Stomach (tissue), 9 donors: ENCODE measurements around the gene SLC6A18. TPM values are rescaled to one million over a fixed set of nuclear protein-coding genes. Genes with fewer than 3 reads are reported as not detected.

Experiments used
- DNase-seq, 2 donors: peaks; one replicate each; pipeline versions ENCODE4 v3.0.0 to v3.0.0-alpha.2; 2013 to 2019
- H3K27ac ChIP-seq, 5 donors: fragments of 200-600 bp in 4 of 5; sonication (generic) in 4 of 5; one replicate each; pipeline ENCODE4 v1.5.1; 2013 to 2019; ENCODE audit warnings: mild to moderate bottlenecking in 1 of 5, moderate library complexity in 1 of 5
- H3K27me3 ChIP-seq, 3 donors: fragments of 200-600 bp; sonication (generic); one replicate each; pipeline ENCODE4 v1.5.1; 2017 to 2019; ENCODE audit warnings: mixed run types in 1 of 3
- H3K36me3 ChIP-seq, 4 donors: fragments of 200-600 bp; sonication (generic); 1 replicate in 3 of 4; 2 replicates in 1 of 4; pipeline ENCODE4 v1.5.1; 2016 to 2019
- H3K4me1 ChIP-seq, 4 donors: fragments of 200-600 bp; sonication (generic); one replicate each; pipeline ENCODE4 v1.5.1; 2016 to 2019
- H3K4me3 ChIP-seq, 4 donors: fragments of 200-600 bp; sonication (generic) in 3 of 4; one replicate each; pipeline ENCODE4 v1.5.1; 2016 to 2019; ENCODE audit warnings: mild to moderate bottlenecking in 1 of 4
- H3K9me3 ChIP-seq, 4 donors: fragments of 200-600 bp; sonication (generic); one replicate each; pipeline ENCODE4 v1.5.1; 2016 to 2019
- EP300 ChIP-seq: sonication (generic); formaldehyde crosslinking; IDR thresholded peaks from one replicate; pipeline ENCODE4 v1.6.1; 2017; ENCODE audit warnings: antibody characterized with exemption
- POLR2A ChIP-seq, 4 donors: fragments of 450-650 bp; IDR thresholded peaks; one replicate each; pipeline ENCODE4 v1.6.1; 2016; ENCODE audit warnings: antibody characterized with exemption in 4 of 4, control low read depth in 2 of 4, mild to moderate bottlenecking in 1 of 4, moderate library complexity in 1 of 4
- POLR2AphosphoS5 ChIP-seq, 3 donors: sonication (generic); formaldehyde crosslinking; IDR thresholded peaks; one replicate each; pipeline ENCODE4 v1.6.1; 2016; ENCODE audit warnings: antibody characterized with exemption in 3 of 3
- WGBS, 5 donors: extraction: QIAGEN DNeasy Blood & Tissue Kit in 3 of 5; methylation state at CpG; one replicate each; pipeline versions ENCODE4 v1.1.5 to v1.1.7; 2013 to 2018; 5-methylcytosine and 5-hydroxymethylcytosine counted together
- intact Hi-C: fragments of 100-400 bp; cut with DNase I; formaldehyde crosslinking; loops from one replicate; pipeline ENCODE4 v1.15.1; 2023; ENCODE audit warnings: low total_unique reads
- polyA plus RNA-seq, 3 donors: library from polyadenylated mRNA; stranded (reverse); fragments of 200-250 nt; gene quantifications; one replicate each; pipeline ENCODE4 v1.2.3, GENCODE V29; 2013
- total RNA-seq, 5 donors: library from RNA; depleted of rRNA; stranded (reverse); fragments of >200 nt; gene quantifications; one replicate each; pipeline versions ENCODE4 v1.1.0 to v1.2.3, GENCODE V29; 2014 to 2016
- TF ChIP-seq, protein P1 (sequence below), 7 experiments: fragments of 450-650 bp in 4 of 7; fragments of 200-600 bp in 3 of 7; sonication (generic) in 3 of 7; IDR thresholded peaks; one replicate each; pipeline ENCODE4 v1.5.1; 2016 to 2019; ENCODE audit warnings: antibody characterized with exemption in 7 of 7, control low read depth in 2 of 7, mild to moderate bottlenecking in 1 of 7
- donor health status: healthy with polysubstance abuse.
- donor health status: Bipolar disorder and iron deficiency.
- donor health status: healthy.

The SLC6A18 gene
- total and polyA plus RNA-seq, 8 donors: not detected

DNA sequence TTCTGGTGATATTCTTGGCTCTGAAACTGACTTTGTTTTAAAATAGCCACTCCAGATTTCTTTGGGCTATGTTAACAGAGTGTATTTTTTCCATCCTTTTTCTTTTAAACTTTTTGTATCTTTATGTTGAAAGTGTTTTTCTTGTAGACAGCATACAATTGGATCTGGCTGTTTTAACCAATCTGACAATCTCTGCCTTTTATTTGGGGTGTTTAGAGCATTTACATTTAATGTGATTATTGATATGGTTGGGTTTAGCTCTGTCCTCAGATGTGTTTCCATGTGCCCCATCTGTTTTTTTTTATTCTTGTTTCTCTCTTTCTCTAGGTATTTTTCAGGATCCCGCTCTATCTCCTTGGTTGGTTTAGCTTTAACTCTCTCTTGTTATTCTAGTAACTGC is 10.7 kb downstream of the SLC6A18 start:
- TF ChIP-seq EP300 (no peak), POLR2AphosphoS5 (IDR thresholded peaks at IDR 0.05) (no peak), POLR2A (IDR thresholded peaks at IDR 0.05) (no peak)
- TF ChIP-seq, protein P1, sequence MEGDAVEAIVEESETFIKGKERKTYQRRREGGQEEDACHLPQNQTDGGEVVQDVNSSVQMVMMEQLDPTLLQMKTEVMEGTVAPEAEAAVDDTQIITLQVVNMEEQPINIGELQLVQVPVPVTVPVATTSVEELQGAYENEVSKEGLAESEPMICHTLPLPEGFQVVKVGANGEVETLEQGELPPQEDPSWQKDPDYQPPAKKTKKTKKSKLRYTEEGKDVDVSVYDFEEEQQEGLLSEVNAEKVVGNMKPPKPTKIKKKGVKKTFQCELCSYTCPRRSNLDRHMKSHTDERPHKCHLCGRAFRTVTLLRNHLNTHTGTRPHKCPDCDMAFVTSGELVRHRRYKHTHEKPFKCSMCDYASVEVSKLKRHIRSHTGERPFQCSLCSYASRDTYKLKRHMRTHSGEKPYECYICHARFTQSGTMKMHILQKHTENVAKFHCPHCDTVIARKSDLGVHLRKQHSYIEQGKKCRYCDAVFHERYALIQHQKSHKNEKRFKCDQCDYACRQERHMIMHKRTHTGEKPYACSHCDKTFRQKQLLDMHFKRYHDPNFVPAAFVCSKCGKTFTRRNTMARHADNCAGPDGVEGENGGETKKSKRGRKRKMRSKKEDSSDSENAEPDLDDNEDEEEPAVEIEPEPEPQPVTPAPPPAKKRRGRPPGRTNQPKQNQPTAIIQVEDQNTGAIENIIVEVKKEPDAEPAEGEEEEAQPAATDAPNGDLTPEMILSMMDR (IDR thresholded peaks at IDR 0.05): no peak
- Histone ChIP-seq H3K9me3 (peaks cover 3 to 25% (median 22%) of the 10 kb centered on the region in 4 donors), H3K27ac (no peak overlapping the region), H3K36me3 (no peaks in the 10 kb centered on the region), H3K27me3 (peaks cover 0 to 30% (median 0%) of the 10 kb centered on the region in 3 donors), H3K4me1 (no peaks in the 10 kb centered on the region), H3K4me3 (no peak overlapping the region)
- 98 to 100% (median 100%) methylated on average over 1 of the region's 1 CpG for whole genome bisulfite sequencing, 5 donors
- intact Hi-C loops: no loop called here
- no peak for DNase-seq

DNA sequence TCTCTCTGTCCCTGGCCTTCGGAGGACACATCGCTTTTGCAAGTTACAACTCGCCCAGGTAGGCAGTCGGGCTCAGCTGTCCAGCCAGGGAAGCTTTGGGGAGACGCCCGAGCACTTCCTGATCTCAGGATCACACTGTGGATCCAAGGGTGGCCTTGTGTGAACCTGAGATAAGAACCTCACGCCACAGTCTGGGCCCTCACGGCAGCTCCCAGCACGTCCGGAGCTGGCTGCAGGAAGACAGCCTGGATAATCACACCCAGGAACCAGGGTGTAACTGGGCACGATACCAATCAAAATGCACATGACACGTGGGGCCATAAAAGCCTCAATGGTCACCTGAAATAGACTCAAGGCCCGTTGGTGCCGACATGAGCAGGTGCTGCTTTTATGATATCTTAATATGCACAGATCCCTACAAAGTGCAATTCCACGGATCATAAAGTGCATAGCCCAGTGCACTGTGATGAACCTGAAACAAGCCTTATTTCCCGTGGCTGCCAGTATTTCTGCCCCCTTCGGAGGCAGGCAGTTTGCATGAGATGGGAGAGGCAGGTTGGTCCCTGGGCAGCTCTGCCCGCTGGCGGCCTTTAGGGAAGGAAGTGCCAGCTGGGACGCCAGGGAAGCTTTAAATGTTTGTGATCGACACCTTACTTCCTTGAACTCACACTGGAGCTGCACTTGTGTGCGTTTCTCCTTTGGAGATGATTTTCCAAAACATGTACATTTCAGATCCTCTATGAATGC is 14.5 kb downstream of the SLC6A18 start:
- 49 to 61% (median 56%) methylated on average over 20 to 22 of the region's 22 CpGs for WGBS, 5 donors
- Histone ChIP-seq H3K9me3 (peaks cover 3 to 21% (median 21%) of the 10 kb centered on the region in 4 donors), H3K27me3 (peaks cover 0 to 30% (median 11%) of the 10 kb centered on the region in 3 donors), H3K4me3 (no peak overlapping the region), H3K36me3 (no peaks in the 10 kb centered on the region), H3K4me1 (no peaks in the 10 kb centered on the region), H3K27ac (no peak overlapping the region)
- intact Hi-C loops: no loop called here
- no peak for TF ChIP-seq POLR2A (IDR thresholded peaks at IDR 0.05)
- TF ChIP-seq, protein P1 (IDR thresholded peaks at IDR 0.05): no peak
- no peak for TF ChIP-seq POLR2AphosphoS5 (IDR thresholded peaks at IDR 0.05)
- no peak for TF ChIP-seq EP300
- peak; percentile 23 to 32 for DNase-seq

DNA sequence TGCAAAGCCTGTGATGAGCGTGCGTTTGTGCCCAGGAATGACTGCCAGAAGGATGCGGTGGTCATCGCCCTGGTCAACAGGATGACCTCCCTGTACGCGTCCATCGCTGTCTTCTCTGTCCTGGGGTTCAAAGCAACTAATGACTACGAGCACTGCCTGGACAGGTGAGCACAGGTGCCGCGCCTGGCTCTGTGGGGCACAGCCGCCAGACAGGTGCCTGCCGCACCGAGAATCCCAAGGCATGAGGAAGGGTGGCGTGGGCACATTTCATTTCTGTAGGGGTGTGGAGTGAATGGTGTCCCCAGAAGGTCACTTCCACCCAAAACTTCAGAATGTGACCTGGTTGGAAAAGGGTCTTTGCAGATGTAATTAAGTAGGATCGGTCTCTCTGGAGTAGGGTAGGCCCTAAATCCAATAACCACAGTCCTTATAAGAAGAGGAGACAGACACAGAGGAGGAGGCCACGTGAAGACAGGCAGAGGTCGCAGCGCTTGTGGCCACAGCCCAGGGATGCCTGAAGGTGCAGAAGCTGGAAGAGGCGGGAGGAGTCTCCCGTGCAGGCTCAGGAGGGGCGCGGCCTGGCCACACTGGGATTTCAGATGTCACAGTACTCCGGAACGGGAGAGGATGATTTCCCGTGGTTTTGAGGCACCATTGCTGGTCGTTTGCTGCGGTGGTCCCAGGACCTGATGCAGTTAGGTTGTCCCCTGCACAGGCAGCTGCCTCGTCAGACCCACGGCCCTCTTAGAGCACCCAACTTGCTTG is 15.5 kb downstream of the SLC6A18 start:
- no peak for TF ChIP-seq EP300
- no peak for TF ChIP-seq POLR2AphosphoS5 (IDR thresholded peaks at IDR 0.05)
- TF ChIP-seq, protein P1 (IDR thresholded peaks at IDR 0.05): no peak
- TF ChIP-seq POLR2A (IDR thresholded peaks at IDR 0.05): no peak
- peaks cover 3 to 11% (median 11%) of the 10 kb centered on the region in 4 donors for H3K9me3 ChIP-seq
- WGBS, 5 donors: 84 to 90% (median 88%) methylated on average over 23 to 29 of the region's 29 CpGs
- H3K4me1 ChIP-seq: peaks cover 0 to 1% (median 0%) of the 10 kb centered on the region in 4 donors
- intact Hi-C loops: no loop called here
- no peak overlapping the region for H3K27ac ChIP-seq
- no peaks in the 10 kb centered on the region for H3K36me3 ChIP-seq
- DNase-seq: no peak
- peaks cover 3 to 34% (median 18%) of the 10 kb centered on the region in 3 donors for H3K27me3 ChIP-seq
- H3K4me3 ChIP-seq: no peak overlapping the region

DNA sequence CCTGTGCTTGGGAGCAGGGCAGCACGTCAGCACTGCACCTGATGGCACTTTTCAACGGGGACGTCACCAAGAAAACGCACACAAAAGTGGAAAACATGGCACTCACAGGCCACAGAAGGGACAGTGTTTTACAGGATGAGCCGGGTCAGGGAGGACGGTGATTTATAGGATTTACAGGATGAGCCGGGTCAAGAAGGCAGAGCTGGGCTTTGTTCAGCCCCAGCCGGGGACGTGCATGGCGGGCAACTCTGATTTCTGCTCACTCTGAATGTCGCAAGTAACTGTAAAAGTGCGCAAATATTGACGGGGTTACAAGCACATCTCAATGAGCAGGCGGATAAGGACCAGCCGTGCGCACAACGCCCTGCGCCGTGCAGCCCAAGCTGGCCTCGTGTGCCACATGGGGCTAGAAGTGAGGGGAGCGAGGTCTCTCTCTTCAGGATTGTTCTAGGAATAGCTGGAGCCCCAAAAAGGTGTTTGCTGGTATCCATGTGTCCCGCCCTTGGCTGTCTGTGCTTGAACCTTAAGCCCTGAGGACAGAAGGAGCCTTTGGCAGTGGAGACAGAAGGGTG is 16.4 kb downstream of the SLC6A18 start:
- H3K9me3 ChIP-seq: peaks cover 0 to 2% (median 2%) of the 10 kb centered on the region in 4 donors
- H3K36me3 ChIP-seq: no peaks in the 10 kb centered on the region
- no peak overlapping the region for H3K27ac ChIP-seq
- H3K4me3 ChIP-seq: no peak overlapping the region
- TF ChIP-seq EP300 (no peak), POLR2AphosphoS5 (IDR thresholded peaks at IDR 0.05) (no peak), POLR2A (IDR thresholded peaks at IDR 0.05) (no peak)
- TF ChIP-seq, protein P1 (IDR thresholded peaks at IDR 0.05): no peak
- no peak for DNase-seq
- H3K4me1 ChIP-seq: peaks cover 0 to 10% (median 5%) of the 10 kb centered on the region in 4 donors
- intact Hi-C loops: no loop called here
- H3K27me3 ChIP-seq: peaks cover 8 to 43% (median 26%) of the 10 kb centered on the region in 3 donors
- 80 to 85% (median 84%) methylated on average over 20 to 22 of the region's 22 CpGs for WGBS, 5 donors
